ENCODE data around the gene EIF5A.

Gene EIF5A

DNA sequence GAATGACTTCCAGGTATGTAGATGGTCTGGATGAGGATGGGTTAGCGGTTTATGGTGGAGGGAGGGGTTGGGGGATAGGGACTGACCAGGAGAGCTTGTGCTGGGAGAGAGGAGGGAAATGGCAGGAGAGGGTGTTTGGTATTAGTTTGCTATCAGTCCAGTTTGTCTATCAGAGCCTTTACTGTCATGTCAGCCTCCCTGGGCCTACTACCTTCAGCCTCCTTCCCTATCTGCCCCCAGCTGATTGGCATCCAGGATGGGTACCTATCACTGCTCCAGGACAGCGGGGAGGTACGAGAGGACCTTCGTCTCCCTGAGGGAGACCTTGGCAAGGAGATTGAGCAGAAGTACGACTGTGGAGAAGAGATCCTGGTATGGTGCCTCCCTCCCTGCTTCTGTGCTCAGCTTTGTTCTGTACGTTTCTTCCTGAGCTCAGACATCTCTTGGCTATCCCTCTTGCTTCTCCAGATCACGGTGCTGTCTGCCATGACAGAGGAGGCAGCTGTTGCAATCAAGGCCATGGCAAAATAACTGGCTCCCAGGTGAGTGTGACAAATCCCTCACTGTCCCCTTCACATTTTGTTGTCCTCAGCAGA, 3.8 kb downstream of the EIF5A start:
- H3K9me3 Mint-ChIP-seq, result no peaks in the 10 kb centered on the region
- peaks cover 76% of the 10 kb centered on the region for H3K36me3 Mint-ChIP-seq (ENCODE audit: insufficient read depth)
- peaks cover 69% of the 10 kb centered on the region for H3K4me1 Mint-ChIP-seq
- H3K27ac Mint-ChIP-seq (ENCODE audit: low read depth), result peak overlapping the region; percentile 95
- H3K27me3 Mint-ChIP-seq, result no peaks in the 10 kb centered on the region
- peak overlapping the region; percentile 79 for H3K4me3 Mint-ChIP-seq
- DNase-seq (ENCODE audit: low spot score in 2 of 2) (no peak), ATAC-seq (replicated peaks; ENCODE audit: extremely low read depth, poor library complexity, severe bottlenecking) (no peak)

GRCh38 chr17:7312432-7313087, 5.1 kb downstream of the EIF5A start:
- Mint-ChIP-seq H3K4me3 (peak overlapping the region; percentile 94), H3K36me3 (ENCODE audit: insufficient read depth) (peaks cover 67% of the 10 kb centered on the region)
- no peak for ATAC-seq (replicated peaks; ENCODE audit: extremely low read depth, poor library complexity, severe bottlenecking)

DNA sequence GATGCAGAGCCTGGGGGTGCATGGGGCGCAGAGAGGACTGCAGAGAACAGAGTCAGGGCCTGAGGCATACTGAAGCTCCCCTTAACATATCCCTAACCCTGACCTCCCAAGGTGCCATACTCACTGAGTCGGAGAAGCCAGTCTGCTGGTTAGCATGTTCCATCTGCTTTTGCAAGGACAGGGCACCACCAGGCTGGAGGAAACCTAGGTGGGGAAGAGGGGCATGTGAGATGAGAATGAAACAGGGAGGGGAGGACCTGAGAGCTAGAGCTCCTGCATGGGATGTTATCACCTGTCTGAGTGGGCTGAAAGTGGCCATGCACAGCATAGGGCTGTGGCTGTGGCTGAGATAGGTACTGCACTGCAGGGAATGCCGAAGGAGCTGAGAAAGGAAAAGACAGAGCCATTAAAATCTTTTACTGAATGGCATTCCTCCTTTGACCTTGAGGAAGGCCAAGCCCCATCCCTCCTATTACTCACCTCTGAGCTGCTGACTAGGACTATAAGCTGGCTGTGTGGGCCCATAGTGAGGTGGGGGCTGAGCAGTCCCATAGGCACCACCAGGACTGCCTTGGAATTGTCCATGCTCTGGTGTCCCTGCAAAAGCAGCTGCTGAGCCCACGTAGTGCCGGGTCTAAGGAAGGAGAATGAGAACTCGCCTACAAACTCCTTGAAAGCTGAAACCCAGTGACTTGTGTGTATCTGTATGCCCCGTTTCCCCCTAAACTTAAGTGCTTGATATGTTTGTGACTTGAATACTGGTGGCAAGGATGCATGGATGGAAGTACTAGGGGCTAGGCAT, 5.9 kb downstream of the EIF5A start:
- ATAC-seq (replicated peaks; ENCODE audit: extremely low read depth, poor library complexity, severe bottlenecking) (no peak), DNase-seq (ENCODE audit: low spot score in 2 of 2) (no peak)
- Mint-ChIP-seq H3K4me1 (peaks cover 73% of the 10 kb centered on the region), H3K9me3 (no peaks in the 10 kb centered on the region), H3K4me3 (peak overlapping the region; percentile 94), H3K27ac (ENCODE audit: low read depth) (peak overlapping the region; percentile 73), H3K27me3 (no peaks in the 10 kb centered on the region), H3K36me3 (ENCODE audit: insufficient read depth) (peaks cover 67% of the 10 kb centered on the region)

More at GRCh38 chr17:7312432-7313087, 5.1 kb downstream of the EIF5A start:
- Mint-ChIP-seq H3K27me3 (no peaks in the 10 kb centered on the region), H3K9me3 (no peaks in the 10 kb centered on the region), H3K27ac (ENCODE audit: low read depth) (peak overlapping the region; percentile 73), H3K4me1 (peaks cover 73% of the 10 kb centered on the region)
- no peak for DNase-seq (ENCODE audit: low spot score in 2 of 2)

DNA sequence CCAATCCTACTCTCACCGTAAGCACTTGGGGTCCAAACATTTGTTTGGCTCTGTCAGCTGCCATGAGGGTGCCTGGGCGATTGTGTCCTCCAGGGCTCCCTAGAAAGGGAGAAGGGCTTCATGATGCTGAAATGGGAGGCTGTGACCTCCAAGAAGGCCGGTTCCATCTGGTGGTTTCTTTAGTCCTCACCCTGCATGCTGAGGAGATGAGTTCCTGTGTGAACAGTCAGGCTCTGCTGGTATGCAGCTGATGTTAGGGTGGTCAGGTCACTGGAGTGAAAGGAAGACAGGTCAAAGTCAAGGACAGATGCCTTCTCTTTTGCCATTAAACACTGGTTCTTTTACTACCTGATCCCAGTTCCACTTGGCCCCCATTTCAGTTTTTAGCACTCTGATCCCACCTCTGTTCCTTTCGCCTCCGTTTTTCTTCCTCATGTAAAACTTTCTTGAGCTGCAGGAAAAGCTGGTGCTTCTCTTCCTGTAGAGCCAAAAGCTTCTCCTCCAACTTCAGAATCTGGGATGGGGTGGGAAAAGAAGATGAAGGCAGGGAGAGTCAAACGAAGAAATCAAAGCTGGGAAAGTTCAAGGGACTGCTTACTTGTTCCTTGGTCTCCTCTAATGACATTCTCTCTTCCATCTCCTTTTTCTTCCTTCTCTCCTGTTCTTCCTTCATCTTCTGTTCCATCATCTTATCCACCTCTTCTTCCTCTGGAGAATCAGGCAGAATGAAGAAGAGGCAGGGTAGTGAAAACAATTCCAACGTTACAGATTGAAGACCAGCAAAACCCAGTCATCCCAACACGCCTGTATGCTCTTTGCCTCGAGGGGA, 6.7 kb downstream of the EIF5A start:
- peaks cover 61% of the 10 kb centered on the region for H3K36me3 Mint-ChIP-seq (ENCODE audit: insufficient read depth)
- H3K27me3 Mint-ChIP-seq, result no peaks in the 10 kb centered on the region
- DNase-seq (ENCODE audit: low spot score in 2 of 2) (no peak), ATAC-seq (replicated peaks; ENCODE audit: extremely low read depth, poor library complexity, severe bottlenecking) (no peak)
- H3K4me3 Mint-ChIP-seq, result peak overlapping the region; percentile 94
- no peaks in the 10 kb centered on the region for H3K9me3 Mint-ChIP-seq
- peak overlapping the region; percentile 93 for H3K27ac Mint-ChIP-seq (ENCODE audit: low read depth)
- H3K4me1 Mint-ChIP-seq, result peaks cover 67% of the 10 kb centered on the region

DNA sequence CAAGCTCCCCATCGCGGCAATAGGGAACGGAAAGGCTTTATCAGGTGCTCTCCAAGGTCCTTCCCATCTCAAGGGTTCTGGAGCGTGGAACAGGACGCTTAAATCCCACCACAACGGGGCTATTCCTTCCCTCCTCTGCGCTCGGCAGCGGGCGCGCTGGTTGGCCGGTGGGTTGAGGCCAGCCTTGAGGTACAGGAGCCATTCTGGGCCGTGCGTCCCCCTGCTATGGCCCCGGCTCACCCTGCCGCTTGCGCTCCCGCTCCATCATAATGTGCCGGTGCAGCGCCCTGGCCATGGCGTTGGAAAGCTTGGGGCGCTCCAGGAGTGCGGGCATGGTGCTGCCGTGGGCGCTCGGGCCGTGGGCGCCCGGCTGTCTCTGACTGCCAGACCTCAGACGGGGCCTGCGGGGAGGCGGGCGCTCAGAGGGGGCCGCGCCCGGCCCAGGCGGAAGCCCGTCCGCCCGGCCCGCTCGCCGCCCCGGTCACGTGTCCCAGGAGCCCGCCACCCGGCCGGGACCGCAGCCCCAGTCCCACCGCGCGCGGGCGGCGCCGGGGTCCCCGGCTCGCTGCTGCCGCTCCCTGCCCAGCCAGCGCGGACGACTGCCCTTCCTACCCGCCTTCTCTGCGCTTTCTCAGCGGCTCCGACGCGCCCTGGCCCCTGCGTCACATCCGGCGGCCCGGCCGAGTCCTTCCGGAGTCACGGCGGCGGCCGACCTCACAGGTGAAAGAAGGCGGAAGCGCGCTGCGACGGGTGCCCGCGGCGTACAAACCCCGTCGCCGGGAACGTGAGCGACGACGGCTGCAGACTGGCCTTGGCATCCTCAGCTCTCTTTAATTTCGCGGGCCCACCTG, 7.5 kb downstream of the EIF5A start, which contains the start of gene GPS2:
TSS of gene GPS2 (minus strand) at position 642 of the 851 bp plus-strand sequence. CDS start at position 334, 308 bp downstream.
- Mint-ChIP-seq H3K36me3 (ENCODE audit: insufficient read depth) (peaks cover 54% of the 10 kb centered on the region), H3K27me3 (no peaks in the 10 kb centered on the region), H3K9me3 (no peaks in the 10 kb centered on the region), H3K4me1 (peaks cover 58% of the 10 kb centered on the region), H3K4me3 (peak within 1 kb of the TSS; percentile 94), H3K27ac (ENCODE audit: low read depth) (peak within 1 kb of the TSS; percentile 93)
- peak; percentile 91 for ATAC-seq (replicated peaks; ENCODE audit: extremely low read depth, poor library complexity, severe bottlenecking)
- peak; percentile 89 to 90 for DNase-seq (ENCODE audit: low spot score in 2 of 2)

DNA sequence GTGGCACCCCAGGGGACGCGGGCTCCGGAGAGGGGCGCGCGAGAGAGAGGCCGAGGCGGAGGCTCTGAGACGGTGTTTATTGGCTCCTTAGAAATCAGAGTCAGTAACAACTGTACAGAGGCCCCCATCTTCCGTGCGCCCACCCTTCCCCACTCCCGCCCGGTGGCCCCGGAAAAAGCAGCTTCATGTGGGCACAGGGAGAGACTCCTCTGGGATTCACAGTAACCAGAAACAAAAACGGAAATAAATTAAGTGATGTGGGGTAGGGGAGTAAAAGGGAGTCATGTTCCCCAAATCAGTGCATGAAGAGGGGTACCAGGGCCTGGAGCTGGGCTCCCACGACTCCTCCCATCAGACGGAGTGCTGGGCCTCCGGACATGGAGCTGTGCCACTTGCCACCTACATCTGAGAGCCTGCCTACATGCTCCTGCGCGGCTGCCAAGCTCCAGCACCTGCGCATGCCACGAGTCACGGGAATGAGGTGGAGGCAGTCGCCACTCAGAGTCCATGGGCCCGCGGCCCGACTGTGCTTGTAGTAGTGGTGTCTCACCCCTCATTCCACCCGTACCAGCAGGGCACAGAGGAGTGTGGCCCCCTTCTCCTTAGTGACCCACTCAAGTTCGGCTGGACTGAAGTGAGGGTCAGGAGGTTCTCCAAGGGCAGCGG, 8.3 kb downstream of the EIF5A start:
- DNase-seq (ENCODE audit: low spot score in 2 of 2), result no peak
- H3K4me3 Mint-ChIP-seq, result peak overlapping the region; percentile 94

GRCh38 chr17:7317161-7317803, 9.9 kb downstream of the EIF5A start:
- Mint-ChIP-seq H3K9me3 (no peaks in the 10 kb centered on the region), H3K27me3 (no peaks in the 10 kb centered on the region), H3K27ac (ENCODE audit: low read depth) (no peak overlapping the region), H3K4me1 (peaks cover 39% of the 10 kb centered on the region), H3K4me3 (peak overlapping the region; percentile 31), H3K36me3 (ENCODE audit: insufficient read depth) (peaks cover 38% of the 10 kb centered on the region)
- no peak for DNase-seq (ENCODE audit: low spot score in 2 of 2)
- ATAC-seq (replicated peaks; ENCODE audit: extremely low read depth, poor library complexity, severe bottlenecking), result no peak

More for the DNA sequence above, 8.3 kb downstream of the EIF5A start:
- Mint-ChIP-seq H3K4me1 (peaks cover 51% of the 10 kb centered on the region), H3K27ac (ENCODE audit: low read depth) (peak overlapping the region; percentile 93), H3K9me3 (no peaks in the 10 kb centered on the region), H3K27me3 (no peaks in the 10 kb centered on the region), H3K36me3 (ENCODE audit: insufficient read depth) (peaks cover 48% of the 10 kb centered on the region)
- no peak for ATAC-seq (replicated peaks; ENCODE audit: extremely low read depth, poor library complexity, severe bottlenecking)

DNA sequence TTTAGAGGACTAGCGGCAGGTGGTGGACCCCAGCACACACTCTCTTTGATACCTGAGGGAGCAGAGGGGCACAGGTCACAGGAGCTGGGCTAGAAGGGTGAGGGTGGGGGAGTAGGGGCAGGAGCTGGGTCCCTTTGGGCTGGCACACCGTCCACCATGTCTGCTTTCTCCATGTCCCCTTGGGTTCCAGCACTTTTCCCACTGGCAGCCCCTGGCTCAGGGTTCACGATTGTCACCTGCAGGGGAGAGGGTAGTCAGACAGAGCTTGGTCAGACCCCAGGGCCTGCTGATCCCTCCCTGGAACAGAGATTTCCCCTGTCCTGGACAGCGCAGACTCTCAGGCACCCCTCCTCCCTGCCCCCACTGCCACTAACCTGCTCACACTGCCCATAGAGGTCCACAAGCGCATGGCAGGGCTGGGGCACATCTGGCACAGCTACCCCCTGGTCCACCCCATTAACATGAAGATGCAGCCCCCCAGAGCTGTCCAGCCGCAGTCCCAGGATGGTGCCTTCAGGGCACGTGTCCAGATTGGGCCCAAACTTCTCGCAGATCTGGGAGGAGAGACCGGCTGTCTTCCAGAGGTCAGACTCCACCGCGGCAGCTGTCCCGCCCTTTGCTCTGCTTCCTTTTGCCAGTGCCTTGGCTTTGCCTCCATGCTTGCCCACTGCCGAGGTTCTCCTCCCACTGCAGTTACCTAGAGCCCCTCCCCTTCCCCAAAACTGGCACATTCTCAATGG, 10.9 kb downstream of the EIF5A start:
- Mint-ChIP-seq H3K9me3 (no peaks in the 10 kb centered on the region), H3K4me1 (peaks cover 29% of the 10 kb centered on the region), H3K36me3 (ENCODE audit: insufficient read depth) (peaks cover 28% of the 10 kb centered on the region), H3K27me3 (no peaks in the 10 kb centered on the region), H3K4me3 (no peak overlapping the region), H3K27ac (ENCODE audit: low read depth) (no peak overlapping the region)
- DNase-seq (ENCODE audit: low spot score in 2 of 2) (no peak), ATAC-seq (replicated peaks; ENCODE audit: extremely low read depth, poor library complexity, severe bottlenecking) (no peak)

DNA sequence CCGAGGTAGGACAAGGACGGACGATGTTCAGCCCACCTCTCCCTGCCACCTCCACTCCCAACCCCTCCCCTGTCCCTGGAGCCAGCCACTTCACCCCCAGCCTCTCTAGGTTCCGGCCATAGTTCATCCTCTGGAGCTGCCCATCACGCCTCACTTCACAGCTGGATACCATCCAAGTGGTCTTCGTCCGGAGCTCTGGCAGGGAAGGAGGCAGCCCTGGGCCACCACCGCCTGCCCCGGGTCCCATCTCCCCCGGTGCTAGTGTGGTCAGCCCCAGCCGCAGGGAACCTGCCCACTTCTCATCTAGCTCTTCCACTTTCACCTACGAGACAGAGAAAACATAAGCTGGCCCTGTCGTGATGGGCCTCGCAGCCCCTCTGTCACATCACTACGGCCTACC, 14.0 kb downstream of the EIF5A start:
- no peak overlapping the region for H3K4me3 Mint-ChIP-seq
- peaks cover 6% of the 10 kb centered on the region for H3K4me1 Mint-ChIP-seq
- DNase-seq (ENCODE audit: low spot score in 2 of 2), result no peak
- no peaks in the 10 kb centered on the region for H3K9me3 Mint-ChIP-seq
- ATAC-seq (replicated peaks; ENCODE audit: extremely low read depth, poor library complexity, severe bottlenecking), result no peak
- no peak overlapping the region for H3K27ac Mint-ChIP-seq (ENCODE audit: low read depth)
- no peaks in the 10 kb centered on the region for H3K27me3 Mint-ChIP-seq
- H3K36me3 Mint-ChIP-seq (ENCODE audit: insufficient read depth), result peaks cover 9% of the 10 kb centered on the region

GRCh38 chr17:7322520-7323194, 15.2 kb downstream of the EIF5A start:
- H3K27me3 Mint-ChIP-seq, result no peaks in the 10 kb centered on the region
- no peak overlapping the region for H3K4me3 Mint-ChIP-seq
- peaks cover 11% of the 10 kb centered on the region for H3K36me3 Mint-ChIP-seq (ENCODE audit: insufficient read depth)
- ATAC-seq (replicated peaks; ENCODE audit: extremely low read depth, poor library complexity, severe bottlenecking), result no peak
- H3K27ac Mint-ChIP-seq (ENCODE audit: low read depth), result no peak overlapping the region
- no peak for DNase-seq (ENCODE audit: low spot score in 2 of 2)
- H3K4me1 Mint-ChIP-seq, result peaks cover 5% of the 10 kb centered on the region
- no peaks in the 10 kb centered on the region for H3K9me3 Mint-ChIP-seq

Data from central memory CD8-positive, alpha-beta T cell (primary cell).